SK-MEL-5 (cell line): ENCODE results near the gene ST6GALNAC5. TPM values are rescaled to one million over a fixed set of nuclear protein-coding genes. Genes with fewer than 3 reads are reported as not detected.
"Not testable (repeated sequence)": the region's sequence is repeated elsewhere in the genome, so short reads cannot be mapped to it uniquely, and the experiment has no call there.

ENCODE experiments used
- DNase-seq: peaks from one replicate; pipeline ENCODE4 v3.0.0-alpha.2; 2016; ENCODE audit warnings: low read depth, low spot score
- in situ Hi-C: cut with HindIII; loops from 2 replicates; pipeline ENCODE4 v1.10.0; 2016; ENCODE audit warnings: low sequenced_read_pairs, high pct_unique_total_duplicates, low pct_unique_long_range_greater_than_20kb
- total RNA-seq: library from RNA; depleted of rRNA; stranded (reverse); fragments of >200 nt; shearing (Covaris generic); gene quantifications from 2 replicates; pipeline ENCODE4 v1.2.3, GENCODE V29; 2014

The ST6GALNAC5 gene
- total RNA-seq, 1 experiment from 2014 or later: 2.1 TPM

GRCh38 chr1:76957961-76958360 lies 90.7 kb downstream of the ST6GALNAC5 start:
- in situ Hi-C loops: no loop called here

DNA sequence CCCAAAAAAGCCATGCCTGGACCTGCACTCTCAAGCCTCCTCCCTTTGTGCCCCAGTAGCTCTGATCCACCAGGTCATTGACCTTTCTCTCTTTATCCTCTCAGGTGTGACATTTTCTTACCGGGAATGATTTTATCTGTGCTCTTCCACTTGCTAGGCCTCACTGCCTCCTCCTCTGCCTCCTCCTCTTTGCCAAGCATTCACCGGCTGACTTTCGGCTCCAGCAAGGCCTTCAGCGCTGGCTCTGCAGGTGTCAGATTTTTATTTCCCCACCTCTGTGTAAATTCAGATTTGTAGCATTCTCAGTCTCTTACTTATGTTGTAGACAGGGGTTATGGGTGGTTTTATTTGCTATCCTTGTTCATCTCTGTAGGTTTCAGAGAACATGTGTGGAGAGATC lies 91.5 kb downstream of the ST6GALNAC5 start:
- in situ Hi-C loops: no loop called here
- no peak for DNase-seq

More at GRCh38 chr1:76957961-76958360, 90.7 kb downstream of the ST6GALNAC5 start:
- DNase-seq: peak; percentile 31

GRCh38 chr1:76959556-76959955 lies 92.3 kb downstream of the ST6GALNAC5 start:
- no peak for DNase-seq
- in situ Hi-C loops: no loop called here

- DNase-seq: no peak
- in situ Hi-C loops: no loop called here
Observed at GRCh38 chr1:76961181-76961819, 94.0 kb downstream of the ST6GALNAC5 start.

DNA sequence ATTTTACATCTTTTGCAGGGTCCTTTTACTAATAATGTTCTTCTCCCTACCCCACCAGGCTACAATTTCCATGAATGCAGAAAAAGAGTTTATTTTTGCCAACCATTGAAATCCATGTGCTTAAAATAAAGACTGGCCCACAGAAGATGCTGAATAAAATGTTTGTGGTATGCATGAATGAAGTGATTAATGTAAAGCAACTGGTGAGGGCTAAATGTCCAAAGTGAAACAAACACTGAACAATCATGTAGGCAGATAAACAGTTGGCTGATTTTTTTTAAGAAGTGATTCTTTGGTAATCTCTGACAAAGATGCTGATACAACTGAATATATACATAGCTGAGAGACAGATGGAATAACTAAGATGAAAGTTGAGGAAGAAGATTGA lies 94.5 kb downstream of the ST6GALNAC5 start:
- in situ Hi-C loops: no loop called here
- DNase-seq: no peak

GRCh38 chr1:76981267-76981666 lies 114.0 kb downstream of the ST6GALNAC5 start:
- in situ Hi-C loops: not testable (repeated sequence)

DNA sequence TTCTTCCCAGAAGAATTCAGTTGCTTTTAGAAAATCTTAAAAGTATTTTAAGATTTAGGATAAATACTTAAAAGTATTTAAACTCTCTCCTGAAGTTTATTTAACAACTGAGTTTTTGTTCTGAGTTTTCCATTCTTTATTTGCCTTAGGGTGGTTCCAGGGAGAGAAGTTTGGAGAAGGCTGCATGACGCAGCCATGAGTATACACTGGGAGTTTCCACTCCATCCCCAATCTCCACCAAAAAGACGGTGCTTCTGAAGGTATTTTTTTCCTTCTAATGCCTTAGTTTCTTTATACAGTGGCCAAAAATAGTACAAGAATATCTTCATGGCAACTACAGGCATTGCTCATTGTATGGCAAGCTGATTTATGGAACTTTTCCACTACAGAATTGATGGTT lies 122.7 kb downstream of the ST6GALNAC5 start:
- in situ Hi-C loops: no loop called here
- no peak for DNase-seq

More at GRCh38 chr1:76981267-76981666, 114.0 kb downstream of the ST6GALNAC5 start:
- DNase-seq: not testable (repeated sequence)

GRCh38 chr1:76993036-76993435 lies 125.8 kb downstream of the ST6GALNAC5 start:
- in situ Hi-C loops: no loop called here
- DNase-seq: no peak

DNA sequence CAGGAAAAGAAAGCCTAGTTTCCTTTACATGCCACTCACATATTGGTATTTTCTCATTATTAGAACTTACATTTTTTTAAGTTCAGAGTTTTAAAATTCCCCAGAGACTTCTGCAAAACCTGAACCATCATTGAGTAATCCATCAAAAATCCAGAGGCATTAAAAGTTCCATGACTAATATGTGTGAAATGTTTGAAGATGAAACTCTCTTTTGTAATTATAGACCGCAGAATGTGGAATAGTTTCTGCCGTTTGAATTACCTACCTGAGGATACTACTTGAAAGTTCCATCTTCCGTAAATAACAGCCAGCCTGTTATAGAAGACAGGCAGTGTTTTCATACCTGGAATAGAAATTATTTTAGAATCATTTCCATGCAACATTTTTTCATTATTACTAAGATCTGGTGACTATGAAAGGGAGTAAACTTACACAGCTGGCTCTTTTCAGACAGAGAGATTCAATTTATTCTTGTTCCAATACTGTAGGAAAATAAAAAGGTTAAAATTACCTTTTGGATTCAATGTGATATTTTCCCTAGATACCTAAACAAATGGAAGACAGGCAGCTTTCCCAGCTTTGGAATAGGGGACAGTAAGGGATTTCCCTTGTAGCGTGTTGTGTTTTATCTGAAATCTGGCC lies 131.4 kb downstream of the ST6GALNAC5 start:
- no peak for DNase-seq
- in situ Hi-C loops: no loop called here

DNA sequence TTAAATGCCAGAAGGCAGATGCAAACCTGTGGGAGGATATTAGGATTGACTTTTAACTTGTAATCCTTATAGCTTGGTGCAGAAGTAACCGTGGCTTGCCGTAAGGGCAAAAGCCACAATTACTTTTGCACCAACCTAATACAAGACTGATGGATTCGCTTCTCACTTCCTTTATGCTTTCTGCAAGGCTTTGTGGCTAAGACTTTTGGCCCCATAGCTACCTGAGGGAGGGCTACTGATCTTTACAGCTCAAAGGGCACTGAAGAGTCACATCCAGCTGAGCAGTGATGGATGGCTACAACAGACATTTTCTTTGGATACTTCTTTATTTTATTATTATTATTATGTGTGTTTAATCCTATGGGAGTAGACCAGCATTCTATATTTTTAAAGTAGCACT lies 140.4 kb downstream of the ST6GALNAC5 start:
- in situ Hi-C loops: no loop called here
- no peak for DNase-seq

DNA sequence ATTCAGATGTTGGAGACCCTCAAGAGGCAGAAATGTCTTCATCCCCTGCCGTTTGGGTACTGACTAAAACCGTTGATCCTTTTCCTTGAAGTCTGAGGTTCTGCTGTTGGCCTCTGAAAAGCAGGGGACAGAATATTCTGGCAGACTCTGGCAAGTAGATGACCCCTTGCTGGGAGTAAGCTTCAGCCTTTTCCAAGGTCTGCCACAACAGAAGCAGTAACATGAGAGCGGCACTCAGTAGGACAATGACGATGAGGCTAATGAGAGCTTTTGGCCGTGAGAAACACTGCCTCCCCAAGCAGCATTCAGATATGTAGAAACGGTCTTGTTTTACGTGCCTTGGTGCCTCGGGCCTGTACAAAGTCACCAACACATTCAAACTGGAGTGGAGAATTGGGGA lies 143.7 kb downstream of the ST6GALNAC5 start:
- no peak for DNase-seq
- in situ Hi-C loops: no loop called here

- no peak for DNase-seq
- in situ Hi-C loops: no loop called here
Observed at GRCh38 chr1:77012066-77012465, 144.8 kb downstream of the ST6GALNAC5 start.

DNA sequence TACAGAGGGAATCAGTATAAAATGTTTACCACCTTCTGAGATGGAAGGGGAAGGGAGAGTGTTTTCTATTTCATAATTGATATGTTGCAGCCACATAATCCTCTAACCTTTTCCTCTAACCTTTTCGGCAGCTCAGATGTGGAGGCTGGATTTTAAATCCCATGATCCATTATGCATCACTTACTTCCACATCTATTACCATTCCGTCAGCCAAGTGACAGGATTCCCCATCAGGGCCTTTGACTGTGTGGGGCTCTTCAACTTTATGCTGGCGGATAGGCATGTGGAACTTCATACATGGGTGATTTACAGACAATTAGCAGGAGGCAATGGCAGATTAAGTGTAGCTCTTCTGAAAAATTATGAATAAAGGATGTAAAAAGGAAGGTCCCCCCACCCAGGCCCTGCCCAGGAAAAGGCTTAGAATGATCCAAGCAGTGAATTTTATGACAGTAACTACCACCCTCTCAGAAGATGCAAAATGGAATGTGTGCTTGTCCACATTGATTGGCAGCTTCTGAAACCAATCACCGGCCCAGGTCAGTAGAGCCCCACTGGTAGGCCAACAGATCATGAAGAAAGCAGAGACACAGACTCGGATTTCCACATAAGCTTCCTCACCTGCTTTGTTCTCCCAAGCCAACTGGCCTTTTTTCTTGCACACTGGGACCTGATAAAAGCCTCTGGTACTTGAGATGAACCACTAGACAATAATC lies 147.0 kb downstream of the ST6GALNAC5 start:
- no peak for DNase-seq
- in situ Hi-C loops: no loop called here

DNA sequence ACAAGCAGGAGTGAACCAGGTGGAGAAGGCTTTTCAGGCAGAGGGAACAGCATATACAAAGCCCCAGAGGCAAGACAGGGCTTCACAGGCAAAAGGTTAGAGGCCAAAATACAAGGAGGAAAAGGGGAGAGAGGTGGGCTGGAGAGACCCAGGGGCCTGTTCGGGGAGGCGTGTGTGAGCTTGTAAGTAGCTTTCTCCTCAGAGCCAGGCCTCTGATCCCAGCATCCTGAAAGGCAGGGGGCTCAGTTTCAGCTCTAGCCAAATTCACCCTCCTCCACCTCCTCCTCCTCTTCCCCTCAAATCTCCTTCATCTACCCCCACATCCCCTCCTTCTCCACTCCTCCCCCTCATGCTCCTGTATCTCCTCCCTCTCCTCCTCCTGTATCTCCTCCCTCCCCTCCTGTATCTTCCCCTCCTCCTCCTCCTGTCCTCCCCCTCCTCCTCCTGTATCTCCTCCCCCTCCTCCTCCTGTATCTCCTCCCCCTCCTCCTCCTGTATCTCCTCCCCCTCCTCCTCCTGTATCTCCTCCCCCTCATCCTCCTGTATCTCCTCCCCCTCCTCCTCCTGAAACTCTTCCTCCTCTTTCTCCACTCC lies 148.6 kb downstream of the ST6GALNAC5 start:
- in situ Hi-C loops: no loop called here
- no peak for DNase-seq

GRCh38 chr1:77016386-77016985 lies 149.2 kb downstream of the ST6GALNAC5 start:
- in situ Hi-C loops: no loop called here
- no peak for DNase-seq

GRCh38 chr1:77018311-77018710 lies 151.0 kb downstream of the ST6GALNAC5 start:
- in situ Hi-C loops: no loop called here
- no peak for DNase-seq

GRCh38 chr1:77018761-77019160 lies 151.5 kb downstream of the ST6GALNAC5 start:
- DNase-seq: no peak
- in situ Hi-C loops: no loop called here

GRCh38 chr1:77021732-77022131 lies 154.5 kb downstream of the ST6GALNAC5 start:
- in situ Hi-C loops: no loop called here
- no peak for DNase-seq
